Measurements from ENCODE around the gene SKAP2. TPM values are rescaled to one million over a fixed set of nuclear protein-coding genes. Genes with fewer than 3 reads are reported as not detected.

The SKAP2 gene
- total and polyA plus RNA-seq, 2 of the 13 experiments (the other 11 are each of a cell fraction or from before 2014, with no cell fraction given) = 3.6 to 12.9 TPM

DNA sequence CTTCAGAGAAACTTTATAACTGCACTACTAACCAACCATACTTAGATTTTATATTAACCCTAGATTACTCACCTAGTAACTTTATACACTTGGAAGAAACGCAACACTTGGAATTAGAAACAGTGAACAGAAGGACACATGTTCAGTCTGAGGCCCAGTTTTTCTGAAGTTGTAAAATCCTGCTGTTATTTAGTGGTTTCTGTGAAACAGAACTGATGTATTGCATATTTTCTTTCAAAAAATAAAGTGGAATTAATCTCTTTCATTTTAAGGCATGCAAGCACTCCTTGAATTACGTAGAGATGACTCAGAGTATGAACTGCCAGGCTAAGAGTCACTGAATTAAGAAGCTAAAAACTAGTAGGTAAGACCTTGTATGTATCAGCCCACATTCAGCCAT is 215.8 kb downstream of the SKAP2 start (continued):
- TF ChIP-seq, protein P1, sequence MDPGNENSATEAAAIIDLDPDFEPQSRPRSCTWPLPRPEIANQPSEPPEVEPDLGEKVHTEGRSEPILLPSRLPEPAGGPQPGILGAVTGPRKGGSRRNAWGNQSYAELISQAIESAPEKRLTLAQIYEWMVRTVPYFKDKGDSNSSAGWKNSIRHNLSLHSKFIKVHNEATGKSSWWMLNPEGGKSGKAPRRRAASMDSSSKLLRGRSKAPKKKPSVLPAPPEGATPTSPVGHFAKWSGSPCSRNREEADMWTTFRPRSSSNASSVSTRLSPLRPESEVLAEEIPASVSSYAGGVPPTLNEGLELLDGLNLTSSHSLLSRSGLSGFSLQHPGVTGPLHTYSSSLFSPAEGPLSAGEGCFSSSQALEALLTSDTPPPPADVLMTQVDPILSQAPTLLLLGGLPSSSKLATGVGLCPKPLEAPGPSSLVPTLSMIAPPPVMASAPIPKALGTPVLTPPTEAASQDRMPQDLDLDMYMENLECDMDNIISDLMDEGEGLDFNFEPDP (CRISPR knock-in tag; conservative IDR thresholded peaks at IDR 0.05) = no peak
- no peak for TF ChIP-seq ZNF558 (CRISPR knock-in tag; IDR thresholded peaks at IDR 0.05; ENCODE audit: borderline replicate concordance)
- TF ChIP-seq, protein P2, sequence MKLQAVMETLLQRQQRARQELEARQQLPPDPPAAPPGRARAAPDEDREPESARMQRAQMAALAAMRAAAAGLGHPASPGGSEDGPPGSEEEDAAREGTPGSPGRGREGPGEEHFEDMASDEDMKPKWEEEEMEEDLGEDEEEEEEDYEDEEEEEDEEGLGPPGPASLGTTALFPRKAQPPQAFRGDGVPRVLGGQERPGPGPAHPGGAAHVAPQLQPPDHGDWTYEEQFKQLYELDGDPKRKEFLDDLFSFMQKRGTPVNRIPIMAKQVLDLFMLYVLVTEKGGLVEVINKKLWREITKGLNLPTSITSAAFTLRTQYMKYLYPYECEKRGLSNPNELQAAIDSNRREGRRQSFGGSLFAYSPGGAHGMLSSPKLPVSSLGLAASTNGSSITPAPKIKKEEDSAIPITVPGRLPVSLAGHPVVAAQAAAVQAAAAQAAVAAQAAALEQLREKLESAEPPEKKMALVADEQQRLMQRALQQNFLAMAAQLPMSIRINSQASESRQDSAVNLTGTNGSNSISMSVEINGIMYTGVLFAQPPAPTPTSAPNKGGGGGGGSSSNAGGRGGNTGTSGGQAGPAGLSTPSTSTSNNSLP (IDR thresholded peaks at IDR 0.05; ENCODE audit: low read depth, low read length) = no peak
- TF ChIP-seq, protein P3, sequence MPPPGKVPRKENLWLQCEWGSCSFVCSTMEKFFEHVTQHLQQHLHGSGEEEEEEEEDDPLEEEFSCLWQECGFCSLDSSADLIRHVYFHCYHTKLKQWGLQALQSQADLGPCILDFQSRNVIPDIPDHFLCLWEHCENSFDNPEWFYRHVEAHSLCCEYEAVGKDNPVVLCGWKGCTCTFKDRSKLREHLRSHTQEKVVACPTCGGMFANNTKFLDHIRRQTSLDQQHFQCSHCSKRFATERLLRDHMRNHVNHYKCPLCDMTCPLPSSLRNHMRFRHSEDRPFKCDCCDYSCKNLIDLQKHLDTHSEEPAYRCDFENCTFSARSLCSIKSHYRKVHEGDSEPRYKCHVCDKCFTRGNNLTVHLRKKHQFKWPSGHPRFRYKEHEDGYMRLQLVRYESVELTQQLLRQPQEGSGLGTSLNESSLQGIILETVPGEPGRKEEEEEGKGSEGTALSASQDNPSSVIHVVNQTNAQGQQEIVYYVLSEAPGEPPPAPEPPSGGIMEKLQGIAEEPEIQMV (CRISPR knock-in tag; IDR thresholded peaks at IDR 0.05; ENCODE audit: low read depth) = no peak
- TF ChIP-seq, protein P4, sequence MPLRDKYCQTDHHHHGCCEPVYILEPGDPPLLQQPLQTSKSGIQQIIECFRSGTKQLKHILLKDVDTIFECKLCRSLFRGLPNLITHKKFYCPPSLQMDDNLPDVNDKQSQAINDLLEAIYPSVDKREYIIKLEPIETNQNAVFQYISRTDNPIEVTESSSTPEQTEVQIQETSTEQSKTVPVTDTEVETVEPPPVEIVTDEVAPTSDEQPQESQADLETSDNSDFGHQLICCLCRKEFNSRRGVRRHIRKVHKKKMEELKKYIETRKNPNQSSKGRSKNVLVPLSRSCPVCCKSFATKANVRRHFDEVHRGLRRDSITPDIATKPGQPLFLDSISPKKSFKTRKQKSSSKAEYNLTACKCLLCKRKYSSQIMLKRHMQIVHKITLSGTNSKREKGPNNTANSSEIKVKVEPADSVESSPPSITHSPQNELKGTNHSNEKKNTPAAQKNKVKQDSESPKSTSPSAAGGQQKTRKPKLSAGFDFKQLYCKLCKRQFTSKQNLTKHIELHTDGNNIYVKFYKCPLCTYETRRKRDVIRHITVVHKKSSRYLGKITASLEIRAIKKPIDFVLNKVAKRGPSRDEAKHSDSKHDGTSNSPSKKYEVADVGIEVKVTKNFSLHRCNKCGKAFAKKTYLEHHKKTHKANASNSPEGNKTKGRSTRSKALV (CRISPR knock-in tag; IDR thresholded peaks at IDR 0.05) = no peak
